Upper lobe of right lung (tissue), 1 donor: ENCODE measurements around the gene BECN2. TPM values are rescaled to one million over a fixed set of nuclear protein-coding genes. Genes with fewer than 3 reads are reported as not detected.
A peak's percentile ranks its signal among the peaks of the same experiment; 100 is the strongest.

Source experiments
- ATAC-seq: fragments of 200-7000 bp; cut with Tn5 transposase; one replicate; pipeline ENCODE4 v1.9.1; 2020; ENCODE audit warnings: mild to moderate bottlenecking, moderate library complexity
- DNase-seq: peaks from one replicate; pipeline ENCODE4 v3.0.0-alpha.2; 2020
- H3K27ac ChIP-seq: fragments of 200-600 bp; one replicate; pipeline ENCODE4 v1.8.0; 2022
- H3K27me3 ChIP-seq: fragments of 200-600 bp; one replicate; pipeline ENCODE4 v1.8.0; 2022; ENCODE audit warnings: mild to moderate bottlenecking
- H3K36me3 ChIP-seq: fragments of 200-600 bp; one replicate; pipeline ENCODE4 v1.8.0; 2022
- H3K4me1 ChIP-seq: fragments of 200-600 bp; one replicate; pipeline ENCODE4 v1.8.0; 2022
- H3K4me3 ChIP-seq: fragments of 200-600 bp; one replicate; pipeline ENCODE4 v1.8.0; 2022; ENCODE audit warnings: mild to moderate bottlenecking
- H3K9me3 ChIP-seq: fragments of 200-600 bp; one replicate; pipeline ENCODE4 v1.8.0; 2022
- intact Hi-C: fragments of 100-400 bp; cut with DNase I; formaldehyde crosslinking; loops from one replicate; pipeline ENCODE4 v1.11.0; 2022
- total RNA-seq: library from RNA; stranded (reverse); fragmentation: NEBNext Ultra II Directional; extraction: Animal tissue kit (Norgen Biotek cat#: 25700); gene quantifications from one replicate; pipeline ENCODE4 v1.2.1, GENCODE V29; 2021
- TF ChIP-seq, protein P1 (sequence below): fragments of 200-600 bp; IDR thresholded peaks from one replicate; pipeline ENCODE4 v1.8.0; 2022; ENCODE audit warnings: antibody characterized with exemption
- donor health status: DM: no; HTN: yes; CAD: no; lungs with severe emphysema.

The BECN2 gene
- total RNA-seq, 1 donor from 2014 or later = not detected

GRCh38 chr1:241964550-241965282, 7.1 kb downstream of the BECN2 start:
- ATAC-seq (peak; percentile 65), DNase-seq (no peak)
- Histone ChIP-seq H3K27me3 (no peaks in the 10 kb centered on the region), H3K9me3 (no peaks in the 10 kb centered on the region), H3K4me1 (peaks cover 4% of the 10 kb centered on the region), H3K27ac (no peak overlapping the region), H3K4me3 (no peak overlapping the region), H3K36me3 (no peaks in the 10 kb centered on the region)
- intact Hi-C loops = no loop called here
- TF ChIP-seq, protein P1, sequence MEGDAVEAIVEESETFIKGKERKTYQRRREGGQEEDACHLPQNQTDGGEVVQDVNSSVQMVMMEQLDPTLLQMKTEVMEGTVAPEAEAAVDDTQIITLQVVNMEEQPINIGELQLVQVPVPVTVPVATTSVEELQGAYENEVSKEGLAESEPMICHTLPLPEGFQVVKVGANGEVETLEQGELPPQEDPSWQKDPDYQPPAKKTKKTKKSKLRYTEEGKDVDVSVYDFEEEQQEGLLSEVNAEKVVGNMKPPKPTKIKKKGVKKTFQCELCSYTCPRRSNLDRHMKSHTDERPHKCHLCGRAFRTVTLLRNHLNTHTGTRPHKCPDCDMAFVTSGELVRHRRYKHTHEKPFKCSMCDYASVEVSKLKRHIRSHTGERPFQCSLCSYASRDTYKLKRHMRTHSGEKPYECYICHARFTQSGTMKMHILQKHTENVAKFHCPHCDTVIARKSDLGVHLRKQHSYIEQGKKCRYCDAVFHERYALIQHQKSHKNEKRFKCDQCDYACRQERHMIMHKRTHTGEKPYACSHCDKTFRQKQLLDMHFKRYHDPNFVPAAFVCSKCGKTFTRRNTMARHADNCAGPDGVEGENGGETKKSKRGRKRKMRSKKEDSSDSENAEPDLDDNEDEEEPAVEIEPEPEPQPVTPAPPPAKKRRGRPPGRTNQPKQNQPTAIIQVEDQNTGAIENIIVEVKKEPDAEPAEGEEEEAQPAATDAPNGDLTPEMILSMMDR = no peak

DNA sequence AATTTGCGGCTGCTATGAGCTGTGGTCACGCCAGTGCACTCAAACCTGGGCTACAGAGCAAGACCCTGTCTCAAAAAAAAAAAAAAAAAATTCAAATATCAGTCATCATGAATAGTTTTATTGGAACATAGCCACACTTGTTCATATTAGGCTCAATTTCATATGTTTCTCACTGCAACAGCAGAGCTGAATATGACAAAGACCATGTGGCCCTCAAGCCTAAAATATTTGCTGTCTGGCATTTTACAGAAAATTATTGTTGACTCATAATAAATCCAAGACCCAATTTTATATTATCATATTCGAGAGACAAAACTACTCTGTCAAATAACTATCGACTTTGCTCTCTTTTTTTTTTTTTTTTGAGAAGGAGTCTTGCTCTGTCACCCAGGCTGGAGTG, 11.0 kb downstream of the BECN2 start:
- no peak for ATAC-seq
- intact Hi-C loops = no loop called here

DNA sequence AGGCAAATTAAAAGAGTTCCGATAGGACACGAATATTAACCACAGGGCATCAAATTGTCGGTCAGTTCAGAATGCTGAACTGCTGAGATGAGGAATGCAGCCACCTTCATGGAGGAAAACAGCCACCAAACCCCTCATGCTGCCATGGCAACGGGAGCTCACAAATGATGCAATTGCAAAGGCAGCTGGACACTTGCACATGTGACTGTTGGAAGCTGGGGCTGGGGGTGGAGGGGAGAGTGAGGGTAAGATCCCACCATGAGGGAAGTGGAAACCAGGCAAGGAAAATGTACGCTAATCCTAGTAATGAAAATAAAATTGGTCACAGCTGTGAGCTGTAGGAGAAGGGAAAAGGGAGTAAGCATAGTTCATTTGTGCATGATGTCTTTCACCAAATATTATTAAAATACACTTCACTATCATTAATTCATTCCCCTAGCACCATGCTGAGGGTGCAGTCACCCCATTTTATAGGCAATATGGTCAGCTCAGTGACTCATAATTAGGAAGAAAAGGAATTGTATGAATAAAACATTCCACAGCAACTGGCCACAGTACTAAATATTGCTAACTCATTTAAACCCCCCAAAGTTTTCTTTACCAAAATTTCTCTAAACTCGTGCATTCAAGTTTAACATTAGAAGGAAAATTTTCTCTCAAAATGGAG, 15.3 kb downstream of the BECN2 start:
- intact Hi-C loops = no loop called here
- H3K36me3 ChIP-seq = no peaks in the 10 kb centered on the region
- ATAC-seq = no peak
- peaks cover 3% of the 10 kb centered on the region for H3K4me1 ChIP-seq
- H3K27me3 ChIP-seq = no peaks in the 10 kb centered on the region
- H3K27ac ChIP-seq = no peak overlapping the region
- H3K9me3 ChIP-seq = no peaks in the 10 kb centered on the region
- no peak for DNase-seq
- TF ChIP-seq, protein P1 = no peak
- H3K4me3 ChIP-seq = no peak overlapping the region

More for the DNA sequence above, 11.0 kb downstream of the BECN2 start:
- Histone ChIP-seq H3K4me3 (no peak overlapping the region), H3K27me3 (no peaks in the 10 kb centered on the region), H3K4me1 (peaks cover 4% of the 10 kb centered on the region), H3K27ac (no peak overlapping the region), H3K36me3 (no peaks in the 10 kb centered on the region), H3K9me3 (no peaks in the 10 kb centered on the region)
- TF ChIP-seq, protein P1 = no peak
- no peak for DNase-seq

GRCh38 chr1:241976229-241976628, 18.7 kb downstream of the BECN2 start:
- DNase-seq (no peak), ATAC-seq (no peak)
- Histone ChIP-seq H3K27me3 (no peaks in the 10 kb centered on the region), H3K36me3 (no peaks in the 10 kb centered on the region), H3K4me1 (no peaks in the 10 kb centered on the region), H3K27ac (no peak overlapping the region), H3K4me3 (no peak overlapping the region), H3K9me3 (no peaks in the 10 kb centered on the region)
- TF ChIP-seq, protein P1 = no peak
- intact Hi-C loops = no loop called here

DNA sequence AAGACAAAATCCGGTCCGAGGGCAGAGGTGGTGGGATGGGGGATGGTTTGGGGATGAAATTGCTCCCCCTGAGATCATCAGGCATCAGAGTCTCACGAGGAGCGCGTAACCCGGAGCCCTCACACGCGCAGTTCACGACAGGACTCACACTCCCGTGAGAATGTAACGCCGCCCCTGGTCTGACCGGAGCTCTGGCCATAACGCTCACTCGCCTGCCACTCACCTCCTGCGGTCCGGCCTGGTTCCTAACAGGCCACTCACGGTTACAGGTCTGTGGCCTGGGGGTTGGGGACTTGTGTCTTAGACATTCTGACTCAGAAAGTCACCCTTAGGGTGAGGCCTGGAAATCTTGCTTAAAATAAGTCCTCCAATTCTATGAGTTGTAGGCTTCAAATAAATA, 21.5 kb downstream of the BECN2 start:
- DNase-seq = no peak
- Histone ChIP-seq H3K4me3 (no peak overlapping the region), H3K36me3 (no peaks in the 10 kb centered on the region), H3K27me3 (no peaks in the 10 kb centered on the region), H3K9me3 (no peaks in the 10 kb centered on the region), H3K4me1 (no peaks in the 10 kb centered on the region), H3K27ac (no peak overlapping the region)
- TF ChIP-seq, protein P1 = no peak
- intact Hi-C loops = no loop called here
- peak; percentile 23 for ATAC-seq
